ENCODE data around the gene RNF151. TPM values are rescaled to one million over a fixed set of nuclear protein-coding genes. Genes with fewer than 3 reads are reported as not detected.

Gene RNF151
- total and polyA plus RNA-seq, 2 of the 13 experiments (the other 11 are each of a cell fraction or from before 2014, with no cell fraction given) = not detected

DNA sequence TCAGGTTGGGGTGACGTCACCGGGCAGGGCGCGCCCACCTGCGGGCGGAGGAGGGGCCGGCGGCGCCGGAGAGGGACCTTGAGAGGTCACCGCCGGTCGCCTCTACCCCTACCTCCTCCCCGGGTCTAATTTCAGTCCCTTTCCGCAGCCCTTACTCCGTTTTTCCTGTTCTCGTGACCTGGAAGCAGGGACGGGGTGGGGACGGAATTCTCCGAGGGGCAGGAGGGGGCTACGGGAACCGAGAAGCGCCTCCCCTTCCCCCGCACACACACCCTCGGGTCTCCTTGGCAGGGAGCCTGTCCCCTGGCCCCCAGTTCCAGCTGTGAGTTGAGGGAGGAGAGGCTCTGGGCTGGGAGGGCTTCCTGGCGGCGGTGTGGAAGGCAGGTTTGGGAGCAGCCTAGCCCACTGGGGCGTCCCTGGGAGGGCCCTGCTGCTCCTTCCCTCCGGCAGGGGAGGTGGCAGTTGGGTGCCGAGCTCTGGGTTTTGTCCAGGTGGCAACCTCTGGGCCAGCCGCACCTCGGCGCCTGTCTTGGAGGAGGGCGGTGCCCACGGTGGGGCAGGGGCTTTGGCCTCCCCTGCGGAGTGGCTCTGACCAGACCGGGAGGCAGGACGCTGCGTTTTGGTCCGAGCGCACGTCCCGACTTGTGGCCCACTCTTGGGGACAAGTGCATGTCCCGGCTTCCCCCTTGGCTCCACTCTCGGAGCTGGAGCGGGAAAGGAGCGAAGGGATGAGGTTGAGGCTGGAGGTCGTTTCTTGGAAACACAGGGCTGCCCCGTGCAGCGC, 23.9 kb downstream of the RNF151 start (continued):
- TF ChIP-seq, protein P1, sequence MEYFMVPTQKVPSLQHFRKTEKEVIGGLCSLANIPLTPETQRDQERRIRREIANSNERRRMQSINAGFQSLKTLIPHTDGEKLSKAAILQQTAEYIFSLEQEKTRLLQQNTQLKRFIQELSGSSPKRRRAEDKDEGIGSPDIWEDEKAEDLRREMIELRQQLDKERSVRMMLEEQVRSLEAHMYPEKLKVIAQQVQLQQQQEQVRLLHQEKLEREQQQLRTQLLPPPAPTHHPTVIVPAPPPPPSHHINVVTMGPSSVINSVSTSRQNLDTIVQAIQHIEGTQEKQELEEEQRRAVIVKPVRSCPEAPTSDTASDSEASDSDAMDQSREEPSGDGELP (IDR thresholded peaks at IDR 0.05; ENCODE audit: borderline replicate concordance, low read depth) = no peak
- TF ChIP-seq, protein P2, sequence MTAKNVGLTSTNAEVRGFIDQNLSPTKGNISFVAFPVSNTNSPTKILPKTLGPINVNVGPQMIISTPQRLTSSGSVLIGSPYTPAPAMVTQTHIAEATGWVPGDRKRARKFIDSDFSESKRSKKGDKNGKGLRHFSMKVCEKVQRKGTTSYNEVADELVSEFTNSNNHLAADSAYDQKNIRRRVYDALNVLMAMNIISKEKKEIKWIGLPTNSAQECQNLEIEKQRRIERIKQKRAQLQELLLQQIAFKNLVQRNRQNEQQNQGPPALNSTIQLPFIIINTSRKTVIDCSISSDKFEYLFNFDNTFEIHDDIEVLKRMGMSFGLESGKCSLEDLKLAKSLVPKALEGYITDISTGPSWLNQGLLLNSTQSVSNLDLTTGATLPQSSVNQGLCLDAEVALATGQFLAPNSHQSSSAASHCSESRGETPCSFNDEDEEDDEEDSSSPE (CRISPR knock-in tag; IDR thresholded peaks at IDR 0.05) = no peak
- TF ChIP-seq, protein P3, sequence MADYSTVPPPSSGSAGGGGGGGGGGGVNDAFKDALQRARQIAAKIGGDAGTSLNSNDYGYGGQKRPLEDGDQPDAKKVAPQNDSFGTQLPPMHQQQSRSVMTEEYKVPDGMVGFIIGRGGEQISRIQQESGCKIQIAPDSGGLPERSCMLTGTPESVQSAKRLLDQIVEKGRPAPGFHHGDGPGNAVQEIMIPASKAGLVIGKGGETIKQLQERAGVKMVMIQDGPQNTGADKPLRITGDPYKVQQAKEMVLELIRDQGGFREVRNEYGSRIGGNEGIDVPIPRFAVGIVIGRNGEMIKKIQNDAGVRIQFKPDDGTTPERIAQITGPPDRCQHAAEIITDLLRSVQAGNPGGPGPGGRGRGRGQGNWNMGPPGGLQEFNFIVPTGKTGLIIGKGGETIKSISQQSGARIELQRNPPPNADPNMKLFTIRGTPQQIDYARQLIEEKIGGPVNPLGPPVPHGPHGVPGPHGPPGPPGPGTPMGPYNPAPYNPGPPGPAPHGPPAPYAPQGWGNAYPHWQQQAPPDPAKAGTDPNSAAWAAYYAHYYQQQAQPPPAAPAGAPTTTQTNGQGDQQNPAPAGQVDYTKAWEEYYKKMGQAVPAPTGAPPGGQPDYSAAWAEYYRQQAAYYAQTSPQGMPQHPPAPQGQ (CRISPR knock-in tag; IDR thresholded peaks at IDR 0.05; ENCODE audit: borderline replicate concordance) = no peak
- TF ChIP-seq ZBTB38 (CRISPR knock-in tag; IDR thresholded peaks at IDR 0.05) (no peak), ZNF713 (CRISPR knock-in tag; IDR thresholded peaks at IDR 0.05) (no peak), KDM4B (CRISPR knock-in tag; IDR thresholded peaks at IDR 0.05) (no peak), PPARG (CRISPR knock-in tag; conservative IDR thresholded peaks at IDR 0.05) (no peak), CHD4 (IDR thresholded peaks at IDR 0.05; ENCODE audit: borderline replicate concordance, low read length) (no peak), SIN3A (IDR thresholded peaks at IDR 0.05; ENCODE audit: borderline replicate concordance, low read depth, low read length) (no peak; the same call in 1 of the 2 replicates), THAP11 (CRISPR knock-in tag; IDR thresholded peaks at IDR 0.05) (0 out of 2 replicates have a peak, but pooled peaks have one; percentile 13), GZF1 (CRISPR knock-in tag; IDR thresholded peaks at IDR 0.05) (no peak), BCL6 (CRISPR knock-in tag; IDR thresholded peaks at IDR 0.05) (no peak), RBM39 (IDR thresholded peaks at IDR 0.05; ENCODE audit: low read depth, low read length, poor library complexity, severe bottlenecking) (no peak), ZFP82 (CRISPR knock-in tag; IDR thresholded peaks at IDR 0.05; ENCODE audit: borderline replicate concordance) (no peak), DMAP1 (CRISPR knock-in tag; IDR thresholded peaks at IDR 0.05) (peak; percentile 28; the same call in 1 of the 2 replicates), PHF20 (CRISPR knock-in tag; IDR thresholded peaks at IDR 0.05) (no peak), ARNT2 (CRISPR knock-in tag; IDR thresholded peaks at IDR 0.05; ENCODE audit: low read depth) (no peak), ZNF335 (CRISPR knock-in tag; IDR thresholded peaks at IDR 0.05) (no peak)
- TF ChIP-seq, protein P4, sequence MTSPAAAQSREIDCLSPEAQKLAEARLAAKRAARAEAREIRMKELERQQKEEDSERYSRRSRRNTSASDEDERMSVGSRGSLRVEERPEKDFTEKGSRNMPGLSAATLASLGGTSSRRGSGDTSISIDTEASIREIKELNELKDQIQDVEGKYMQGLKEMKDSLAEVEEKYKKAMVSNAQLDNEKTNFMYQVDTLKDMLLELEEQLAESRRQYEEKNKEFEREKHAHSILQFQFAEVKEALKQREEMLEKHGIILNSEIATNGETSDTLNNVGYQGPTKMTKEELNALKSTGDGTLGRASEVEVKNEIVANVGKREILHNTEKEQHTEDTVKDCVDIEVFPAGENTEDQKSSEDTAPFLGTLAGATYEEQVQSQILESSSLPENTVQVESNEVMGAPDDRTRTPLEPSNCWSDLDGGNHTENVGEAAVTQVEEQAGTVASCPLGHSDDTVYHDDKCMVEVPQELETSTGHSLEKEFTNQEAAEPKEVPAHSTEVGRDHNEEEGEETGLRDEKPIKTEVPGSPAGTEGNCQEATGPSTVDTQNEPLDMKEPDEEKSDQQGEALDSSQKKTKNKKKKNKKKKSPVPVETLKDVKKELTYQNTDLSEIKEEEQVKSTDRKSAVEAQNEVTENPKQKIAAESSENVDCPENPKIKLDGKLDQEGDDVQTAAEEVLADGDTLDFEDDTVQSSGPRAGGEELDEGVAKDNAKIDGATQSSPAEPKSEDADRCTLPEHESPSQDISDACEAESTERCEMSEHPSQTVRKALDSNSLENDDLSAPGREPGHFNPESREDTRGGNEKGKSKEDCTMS (CRISPR knock-in tag; conservative IDR thresholded peaks at IDR 0.05) = no peak
- TF ChIP-seq, protein P5, sequence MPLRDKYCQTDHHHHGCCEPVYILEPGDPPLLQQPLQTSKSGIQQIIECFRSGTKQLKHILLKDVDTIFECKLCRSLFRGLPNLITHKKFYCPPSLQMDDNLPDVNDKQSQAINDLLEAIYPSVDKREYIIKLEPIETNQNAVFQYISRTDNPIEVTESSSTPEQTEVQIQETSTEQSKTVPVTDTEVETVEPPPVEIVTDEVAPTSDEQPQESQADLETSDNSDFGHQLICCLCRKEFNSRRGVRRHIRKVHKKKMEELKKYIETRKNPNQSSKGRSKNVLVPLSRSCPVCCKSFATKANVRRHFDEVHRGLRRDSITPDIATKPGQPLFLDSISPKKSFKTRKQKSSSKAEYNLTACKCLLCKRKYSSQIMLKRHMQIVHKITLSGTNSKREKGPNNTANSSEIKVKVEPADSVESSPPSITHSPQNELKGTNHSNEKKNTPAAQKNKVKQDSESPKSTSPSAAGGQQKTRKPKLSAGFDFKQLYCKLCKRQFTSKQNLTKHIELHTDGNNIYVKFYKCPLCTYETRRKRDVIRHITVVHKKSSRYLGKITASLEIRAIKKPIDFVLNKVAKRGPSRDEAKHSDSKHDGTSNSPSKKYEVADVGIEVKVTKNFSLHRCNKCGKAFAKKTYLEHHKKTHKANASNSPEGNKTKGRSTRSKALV (CRISPR knock-in tag; IDR thresholded peaks at IDR 0.05) = no peak
- TF ChIP-seq, protein P6, sequence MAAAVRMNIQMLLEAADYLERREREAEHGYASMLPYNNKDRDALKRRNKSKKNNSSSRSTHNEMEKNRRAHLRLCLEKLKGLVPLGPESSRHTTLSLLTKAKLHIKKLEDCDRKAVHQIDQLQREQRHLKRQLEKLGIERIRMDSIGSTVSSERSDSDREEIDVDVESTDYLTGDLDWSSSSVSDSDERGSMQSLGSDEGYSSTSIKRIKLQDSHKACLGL (CRISPR knock-in tag; IDR thresholded peaks at IDR 0.05) = peak; percentile 44; the same call in 1 of the 2 replicates

All from HepG2 (cell line).